HEK293 (cell line): ENCODE results near the gene TAF5L.

ENCODE experiments used
- GLIS1 ChIP-seq: fragments of 450-650 bp; formaldehyde crosslinking; IDR thresholded peaks from 2 replicates; pipeline ENCODE4 v1.5.1; 2016; ENCODE audit warnings: missing biosample characterization, missing genetic modification characterization
- IKZF3 ChIP-seq: fragments of 450-650 bp; IDR thresholded peaks from 2 replicates; pipeline ENCODE4 v1.5.0; 2018; ENCODE audit warnings: missing biosample characterization, mild to moderate bottlenecking, missing genetic modification characterization, moderate library complexity
- ZBTB48 ChIP-seq: fragments of 450-650 bp; formaldehyde crosslinking; IDR thresholded peaks from 2 replicates; pipeline ENCODE4 v1.5.1; 2016; ENCODE audit warnings: missing biosample characterization, missing genetic modification characterization
- ZNF423 ChIP-seq: fragments of 450-650 bp; formaldehyde crosslinking; IDR thresholded peaks from 2 replicates; pipeline ENCODE4 v1.5.1; 2016; ENCODE audit warnings: missing biosample characterization, missing genetic modification characterization
- ZNF660 ChIP-seq: fragments of 450-650 bp; IDR thresholded peaks from 2 replicates; pipeline ENCODE4 v1.5.1; 2018; ENCODE audit warnings: missing biosample characterization, mild to moderate bottlenecking, missing genetic modification characterization
- ZNF768 ChIP-seq: fragments of 450-650 bp; formaldehyde crosslinking; IDR thresholded peaks from 2 replicates; pipeline ENCODE4 v1.5.1; 2018; ENCODE audit warnings: missing biosample characterization, mild to moderate bottlenecking, missing genetic modification characterization
- ZNF785 ChIP-seq: fragments of 450-650 bp; formaldehyde crosslinking; IDR thresholded peaks from 2 replicates; pipeline ENCODE4 v1.5.1; 2016; ENCODE audit warnings: missing biosample characterization, missing genetic modification characterization
- ZNF830 ChIP-seq: fragments of 450-650 bp; IDR thresholded peaks from 2 replicates; pipeline ENCODE4 v1.5.0; 2018; ENCODE audit warnings: missing biosample characterization, missing genetic modification characterization, low read depth, mild to moderate bottlenecking, moderate library complexity
- TF ChIP-seq, protein P1 (sequence below): fragments of 450-650 bp; formaldehyde crosslinking; IDR thresholded peaks from 2 replicates; pipeline ENCODE4 v1.5.1; 2016; ENCODE audit warnings: missing biosample characterization, missing genetic modification characterization

DNA sequence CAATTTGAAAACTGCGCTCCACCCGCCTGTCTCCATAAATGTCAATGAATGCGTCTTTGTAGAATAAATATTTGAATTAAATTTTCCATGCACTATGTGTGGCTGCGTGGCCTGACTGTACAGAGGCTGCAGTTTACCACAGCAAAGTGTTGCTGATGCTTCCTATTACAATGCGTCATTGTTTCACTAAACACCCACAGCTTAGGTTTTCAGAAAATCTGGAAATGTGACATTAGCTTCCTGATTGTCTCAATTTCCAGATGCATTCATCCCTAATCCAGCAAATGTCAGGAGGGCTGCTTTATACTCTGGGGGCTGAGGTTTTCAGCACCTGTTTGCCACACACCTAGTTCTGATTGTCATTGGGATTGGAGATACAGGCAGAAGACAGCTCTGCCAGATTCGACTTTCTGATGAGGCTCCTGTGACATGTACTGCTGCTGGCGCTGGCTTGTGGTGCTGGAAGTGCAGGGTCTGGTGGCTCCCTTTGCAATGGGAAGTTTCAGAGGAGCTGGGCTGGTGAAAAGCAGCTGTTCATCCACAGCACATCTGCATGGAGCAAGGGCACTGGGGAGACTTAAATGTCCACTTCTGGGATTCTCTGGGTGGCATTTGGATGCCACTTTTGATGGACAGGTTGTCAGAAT lies 40.1 kb upstream of the TAF5L start:
- TF ChIP-seq, protein P1, sequence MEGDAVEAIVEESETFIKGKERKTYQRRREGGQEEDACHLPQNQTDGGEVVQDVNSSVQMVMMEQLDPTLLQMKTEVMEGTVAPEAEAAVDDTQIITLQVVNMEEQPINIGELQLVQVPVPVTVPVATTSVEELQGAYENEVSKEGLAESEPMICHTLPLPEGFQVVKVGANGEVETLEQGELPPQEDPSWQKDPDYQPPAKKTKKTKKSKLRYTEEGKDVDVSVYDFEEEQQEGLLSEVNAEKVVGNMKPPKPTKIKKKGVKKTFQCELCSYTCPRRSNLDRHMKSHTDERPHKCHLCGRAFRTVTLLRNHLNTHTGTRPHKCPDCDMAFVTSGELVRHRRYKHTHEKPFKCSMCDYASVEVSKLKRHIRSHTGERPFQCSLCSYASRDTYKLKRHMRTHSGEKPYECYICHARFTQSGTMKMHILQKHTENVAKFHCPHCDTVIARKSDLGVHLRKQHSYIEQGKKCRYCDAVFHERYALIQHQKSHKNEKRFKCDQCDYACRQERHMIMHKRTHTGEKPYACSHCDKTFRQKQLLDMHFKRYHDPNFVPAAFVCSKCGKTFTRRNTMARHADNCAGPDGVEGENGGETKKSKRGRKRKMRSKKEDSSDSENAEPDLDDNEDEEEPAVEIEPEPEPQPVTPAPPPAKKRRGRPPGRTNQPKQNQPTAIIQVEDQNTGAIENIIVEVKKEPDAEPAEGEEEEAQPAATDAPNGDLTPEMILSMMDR (tag by site-specific recombination) = no peak
- TF ChIP-seq ZNF768 (no peak), ZBTB48 (tag by site-specific recombination) (no peak), ZNF660 (tag by site-specific recombination) (no peak), ZNF423 (tag by site-specific recombination) (no peak), GLIS1 (no peak), ZNF830 (tag by site-specific recombination) (no peak), ZNF785 (tag by site-specific recombination) (no peak), IKZF3 (tag by site-specific recombination) (no peak)
